Erythroblast (primary cell): ENCODE data around the gene ZNF516.

Experiments used
- GATA1 ChIP-seq: IDR thresholded peaks from 2 replicates; pipeline ENCODE4 v1.6.1; 2011; ENCODE audit warnings: low read depth, mild to moderate bottlenecking, control low read depth, low read length, moderate library complexity
- POLR2A ChIP-seq: IDR thresholded peaks from 2 replicates; pipeline ENCODE4 v1.6.1; 2011; ENCODE audit warnings: mild to moderate bottlenecking, low read length

DNA sequence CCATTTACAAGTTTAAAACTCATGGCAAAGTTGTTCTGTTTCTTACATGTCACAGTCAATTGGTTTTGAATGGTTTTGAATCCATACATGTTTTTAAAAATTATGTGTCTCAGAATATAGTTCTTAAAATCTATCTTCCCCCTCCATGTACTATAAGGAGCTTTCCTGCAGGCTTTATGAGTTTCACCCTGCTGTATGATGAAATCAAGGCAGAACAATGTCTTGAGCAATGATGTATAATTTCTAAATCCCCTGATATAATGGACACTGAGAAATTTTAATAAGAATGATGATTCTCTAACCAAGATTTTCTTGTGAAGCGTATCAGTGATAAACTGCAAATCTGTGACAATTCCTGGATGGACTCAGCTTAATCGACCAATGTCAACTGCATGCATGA is 10.6 kb upstream of the ZNF516 start:
- TF ChIP-seq POLR2A (no peak), GATA1 (no peak)
